ENCODE measurements around the gene KAZN. TPM values are rescaled to one million over a fixed set of nuclear protein-coding genes. Genes with fewer than 3 reads are reported as not detected.

The KAZN gene
- total and polyA plus RNA-seq, 2 of the 8 experiments (the other 6 are each of a cell fraction or from before 2014, with no cell fraction given): 3.7 to 11.8 TPM

DNA sequence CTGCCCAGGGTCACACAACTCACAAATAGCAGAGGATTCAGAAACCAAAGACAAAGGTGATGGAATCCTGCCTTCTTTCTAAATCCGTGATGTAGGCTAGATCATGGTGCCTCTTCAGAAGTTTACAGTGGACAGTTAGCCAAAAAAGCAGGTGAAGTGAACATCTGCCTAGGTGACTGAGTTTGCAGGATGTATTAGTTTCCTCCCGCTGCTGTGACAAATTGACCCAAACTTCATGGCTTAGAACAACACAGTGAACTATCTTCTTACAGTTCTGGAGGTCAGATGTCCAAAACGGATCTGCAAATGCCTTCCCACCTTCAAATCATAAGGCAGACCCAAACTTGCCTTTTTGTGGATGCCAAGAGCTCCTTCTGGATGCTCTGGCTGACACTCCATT, 551.9 kb downstream of the KAZN start:
- Histone ChIP-seq H2BK15ac (ENCODE audit: low read length) (no peak overlapping the region), H3K4me2 (ENCODE audit: insufficient read depth in 1 of 2, low read depth in 2 of 2, low read length in 2 of 2) (no peak overlapping the region), H4K5ac (ENCODE audit: insufficient read length, low read depth, low read length) (no peak overlapping the region), H3K9me3 (ENCODE audit: insufficient read depth in 2 of 2, low read depth in 1 of 2, low read length in 1 of 2) (no peaks in the 10 kb centered on the region), H3K4me1 (replicated peaks in 1 of 4; ENCODE audit: control insufficient read depth in 3 of 4, insufficient read depth in 4 of 4, low read length in 3 of 4) (peaks cover 0 to 4% (median 3%) of the 10 kb centered on the region in 4 experiments; a peak in 3 of 7 replicates), H3K14ac (ENCODE audit: insufficient read length) (no peak overlapping the region), H3K36me3 (ENCODE audit: control insufficient read depth in 2 of 4, insufficient read depth in 4 of 4, low read length in 3 of 4) (no peaks in the 10 kb centered on the region), H3K18ac (ENCODE audit: extremely low read depth, low read length) (no peak overlapping the region), H2BK12ac (ENCODE audit: low read depth, low read length) (no peak overlapping the region), H4K8ac (ENCODE audit: extremely low read depth, insufficient read depth, low read length) (no peak overlapping the region), H4K20me1 (replicated peaks in 1 of 2; ENCODE audit: control insufficient read depth in 1 of 2, insufficient read depth in 2 of 2, low read length in 2 of 2) (peaks cover 4 to 11% of the 10 kb centered on the region in 2 experiments), H3K79me1 (ENCODE audit: low read depth, low read length) (no peaks in the 10 kb centered on the region; the same call in 1 of the 2 replicates), H2BK5ac (ENCODE audit: low read depth, low read length) (no peak overlapping the region), H3K23me2 (ENCODE audit: low read depth, low read length) (peaks cover 14% of the 10 kb centered on the region; the same call in 1 of the 2 replicates), H3K9ac (replicated peaks in 1 of 4; ENCODE audit: extremely low read depth in 1 of 4, low read depth in 3 of 4, low read length in 3 of 4) (no peak overlapping the region), H3K27me3 (replicated peaks in 1 of 4; ENCODE audit: control insufficient read depth in 3 of 4, extremely low read depth in 1 of 4, insufficient read depth in 3 of 4, low read length in 3 of 4) (peaks cover 0 to 23% (median 12%) of the 10 kb centered on the region in 4 experiments; a peak in 6 of 7 replicates), H2AFZ (ENCODE audit: low read length) (no peak overlapping the region), H3K56ac (replicated peaks; ENCODE audit: insufficient read length, low read depth, low read length) (no peak overlapping the region), H3K23ac (ENCODE audit: insufficient read length) (no peak overlapping the region), H2AK5ac (ENCODE audit: low read depth, low read length) (no peak overlapping the region), H3K27ac (ENCODE audit: low read depth, low read length) (no peak overlapping the region), H2BK120ac (replicated peaks; ENCODE audit: low read depth, low read length) (no peak overlapping the region), H3K4ac (replicated peaks; ENCODE audit: insufficient read length, low read depth, low read length) (no peak overlapping the region), H4K91ac (replicated peaks; ENCODE audit: insufficient read length, low read length) (no peak overlapping the region), H3K79me2 (ENCODE audit: control insufficient read depth in 1 of 2, insufficient read depth in 2 of 2, low read length in 2 of 2) (peaks cover 0 to 4% of the 10 kb centered on the region in 2 experiments; a peak in 1 of 4 replicates), H2BK20ac (ENCODE audit: low read length) (no peak overlapping the region), H3K4me3 (ENCODE audit: extremely low read depth in 1 of 4, insufficient read depth in 2 of 4, low read depth in 3 of 4, low read length in 4 of 4) (no peak overlapping the region)
- ChIA-PET CTCF (ENCODE audit: partially characterized antibody) (interaction anchor here (0.6 to 6.6 kb wide), 9 partner anchors 8 to 378 kb away, joined by 3 to 83 read pairs (median 11); no protein-coding TSS in a partner anchor), POLR2A (ENCODE audit: partially characterized antibody) (no interaction called here)
- WGBS, 2 experiments (ENCODE audit: extremely low coverage in 1 of 2, insufficient coverage in 1 of 2, insufficient read length in 1 of 2, insufficient replicate concordance in 2 of 2, low coverage in 1 of 2, low lambda C conversion rate in 2 of 2, missing lambda C conversion rate in 1 of 2): 86% methylated on average over 3 of the region's 3 CpGs; no CpG with 5 or more reads in 1 of the 2 experiments
- TF ChIP-seq TEAD4 (IDR thresholded peaks at IDR 0.05; ENCODE audit: low read depth, low read length): no peak
- no peak for TF ChIP-seq FOSL1 (IDR thresholded peaks at IDR 0.05; ENCODE audit: insufficient read depth, low read depth, low read length)
- DNase-seq (ENCODE audit: low read depth in 1 of 2, low spot score in 2 of 2): no peak
- FAIRE-seq: no peak
